Right cardiac atrium (tissue), 5 donors: ENCODE results near the gene C7. TPM values are rescaled to one million over a fixed set of nuclear protein-coding genes. Genes with fewer than 3 reads are reported as not detected.

ENCODE experiments used
- ATAC-seq, 2 donors: fragments of 200-7000 bp; cut with Tn5 transposase; one replicate each; pipeline versions ENCODE4 v1.8.0 to v1.9.1; 2020; ENCODE audit warnings: moderate library complexity in 2 of 2, mild to moderate bottlenecking in 1 of 2
- DNase-seq, 3 donors: peaks; one replicate each; pipeline ENCODE4 v3.0.0-alpha.2; 2020
- H3K27ac ChIP-seq: one replicate; pipeline ENCODE4 v1.5.1; 2013; ENCODE audit warnings: mild to moderate bottlenecking, low read length, control low read depth, moderate library complexity
- H3K27me3 ChIP-seq: one replicate; pipeline ENCODE4 v1.6.1; 2013; ENCODE audit not compliant: control insufficient read depth, insufficient read depth
- H3K4me1 ChIP-seq: one replicate; pipeline ENCODE4 v1.6.1; 2013; ENCODE audit warnings: low read length; ENCODE audit not compliant: control insufficient read depth, insufficient read depth
- H3K4me3 ChIP-seq: one replicate; pipeline ENCODE4 v1.5.1; 2013; ENCODE audit warnings: low read length, control low read depth
- H3K9me3 ChIP-seq: one replicate; pipeline ENCODE4 v1.6.1; 2013; ENCODE audit warnings: low read length; ENCODE audit not compliant: control insufficient read depth
- WGBS: extraction: QIAGEN DNeasy Blood & Tissue Kit; methylation state at CpG from one replicate; pipeline ENCODE4 v1.1.7; 2013; 5-methylcytosine and 5-hydroxymethylcytosine counted together
- intact Hi-C, 4 donors: fragments of 100-400 bp; cut with DNase I; formaldehyde crosslinking; loops; one replicate each; pipeline versions ENCODE4 v1.11.0 to v1.14.0; 2022 to 2023
- polyA plus RNA-seq: library from polyadenylated mRNA; stranded (reverse); fragments of 200-250 nt; gene quantifications from one replicate; pipeline ENCODE4 v1.2.3, GENCODE V29; 2013
- total RNA-seq, 4 donors: library from RNA; stranded (reverse); fragmentation: NEBNext Ultra II Directional; extraction: Animal tissue kit (Norgen Biotek cat#: 25700); gene quantifications; one replicate each; pipeline ENCODE4 v1.2.1, GENCODE V29; 2021
- donor health status: healthy with polysubstance abuse.
- donor health status: DM: no; HTN: yes; CAD: no.
- donor health status: DM: no; HTN: no; CAD: no.
- donor health status: DM: no; HTN: yes; CAD: no; lungs with severe emphysema.
- donor health status: DM: yes; HTN: yes; CAD: no.

Gene C7
- total and polyA plus RNA-seq, 5 donors: 518 to 1,240 (median 636) TPM

DNA sequence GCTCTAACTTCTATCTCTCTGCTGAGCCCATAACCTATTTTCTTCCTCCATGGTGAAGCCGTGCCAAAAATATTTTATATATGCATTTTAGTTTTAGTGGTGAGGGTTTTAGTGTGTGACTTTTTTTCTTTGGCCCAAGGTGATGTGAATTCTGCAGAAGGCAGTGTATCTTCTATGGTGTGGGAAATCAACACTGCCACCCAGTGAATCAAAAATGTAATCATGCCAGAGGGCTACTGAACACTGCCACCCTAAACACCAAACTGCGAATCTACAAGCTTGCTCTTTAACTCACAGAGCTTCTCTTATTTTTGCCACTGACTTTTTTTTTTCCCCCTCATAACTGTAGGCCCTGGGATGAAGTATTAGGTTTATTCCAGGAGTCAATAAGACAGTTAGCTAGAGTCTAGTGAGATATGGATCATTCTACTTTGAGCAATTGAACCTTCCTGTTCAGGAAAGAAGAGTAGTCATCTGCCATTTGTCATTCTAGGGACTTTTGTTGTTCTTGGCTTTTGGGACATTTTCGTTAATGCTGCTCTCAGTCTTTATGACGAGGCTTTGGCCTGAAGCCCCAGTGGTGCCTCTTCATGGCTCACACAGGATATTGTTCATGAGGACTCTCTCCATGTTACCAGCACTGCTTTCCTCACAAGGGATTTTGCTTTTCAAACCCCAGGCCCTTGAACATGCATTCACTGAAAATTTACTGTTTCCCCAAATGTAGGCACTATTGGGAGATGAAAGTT is 53.1 kb downstream of the C7 start:
- H3K4me1 ChIP-seq: no peaks in the 10 kb centered on the region
- intact Hi-C loops: no loop called here
- H3K27me3 ChIP-seq: no peaks in the 10 kb centered on the region
- ATAC-seq (no peak), DNase-seq (no peak)
- H3K27ac ChIP-seq: no peak overlapping the region
- 77% methylated on average over 4 of the region's 4 CpGs for WGBS
- peaks cover 2% of the 10 kb centered on the region for H3K9me3 ChIP-seq
- no peak overlapping the region for H3K4me3 ChIP-seq

DNA sequence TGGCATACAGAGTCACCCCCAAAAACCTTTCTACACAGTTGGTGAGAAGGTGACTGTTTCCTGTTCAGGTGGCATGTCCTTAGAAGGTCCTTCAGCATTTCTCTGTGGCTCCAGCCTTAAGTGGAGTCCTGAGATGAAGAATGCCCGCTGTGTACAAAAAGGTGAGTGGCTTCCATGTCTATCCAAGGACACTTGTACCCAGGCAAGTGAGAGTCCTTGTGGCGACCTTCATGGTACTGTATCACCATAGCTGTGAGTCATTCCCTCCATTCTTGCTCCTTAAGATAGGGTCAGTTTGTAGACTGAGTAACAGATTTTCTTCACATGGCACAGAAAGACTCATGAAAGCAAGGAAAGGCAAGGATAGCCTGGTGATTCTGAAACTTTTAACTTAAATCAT is 63.1 kb downstream of the C7 start:
- intact Hi-C loops: no loop called here
- no peak for DNase-seq
- H3K27me3 ChIP-seq: no peaks in the 10 kb centered on the region
- no peak overlapping the region for H3K4me3 ChIP-seq
- H3K9me3 ChIP-seq: no peaks in the 10 kb centered on the region
- no peak overlapping the region for H3K27ac ChIP-seq
- H3K4me1 ChIP-seq: no peaks in the 10 kb centered on the region
- peak in 1 of 2 donors; percentile 53 for ATAC-seq
- WGBS: 88% methylated on average over 2 of the region's 2 CpGs

DNA sequence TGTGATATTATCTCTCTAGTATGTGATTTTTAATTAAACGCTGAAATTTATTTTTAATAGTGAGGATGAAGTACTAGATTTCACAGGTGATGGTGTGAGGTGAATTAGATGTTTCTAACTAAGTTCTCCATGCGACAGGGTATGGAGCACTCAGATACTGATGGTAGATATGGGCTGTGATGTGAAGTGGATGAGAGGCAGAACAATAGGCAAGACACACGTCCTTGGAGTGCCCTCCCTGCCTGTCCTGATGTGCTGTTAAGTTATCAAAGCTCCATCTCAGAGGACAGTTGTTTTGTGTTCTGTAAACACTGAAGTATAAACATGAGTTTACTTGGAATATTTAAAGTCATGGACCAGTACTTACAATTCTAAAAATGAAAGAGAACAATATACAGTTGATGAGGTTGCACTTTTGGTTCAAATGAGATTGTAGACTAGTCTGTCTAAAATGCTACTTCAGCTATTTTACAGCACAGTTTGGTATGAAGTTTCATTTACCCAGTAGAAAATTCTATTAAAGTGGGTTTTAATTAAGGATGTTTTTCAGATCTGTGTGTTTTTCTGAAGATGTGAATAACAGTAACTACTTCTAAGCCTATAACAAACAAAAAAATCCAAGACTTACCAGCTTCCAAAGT is 64.2 kb downstream of the C7 start:
- Histone ChIP-seq H3K4me3 (no peak overlapping the region), H3K4me1 (no peaks in the 10 kb centered on the region), H3K9me3 (no peaks in the 10 kb centered on the region), H3K27ac (no peak overlapping the region), H3K27me3 (no peaks in the 10 kb centered on the region)
- intact Hi-C loops: no loop called here
- ATAC-seq: no peak
- DNase-seq: no peak
- 62% methylated on average over 3 of the region's 3 CpGs for WGBS

DNA sequence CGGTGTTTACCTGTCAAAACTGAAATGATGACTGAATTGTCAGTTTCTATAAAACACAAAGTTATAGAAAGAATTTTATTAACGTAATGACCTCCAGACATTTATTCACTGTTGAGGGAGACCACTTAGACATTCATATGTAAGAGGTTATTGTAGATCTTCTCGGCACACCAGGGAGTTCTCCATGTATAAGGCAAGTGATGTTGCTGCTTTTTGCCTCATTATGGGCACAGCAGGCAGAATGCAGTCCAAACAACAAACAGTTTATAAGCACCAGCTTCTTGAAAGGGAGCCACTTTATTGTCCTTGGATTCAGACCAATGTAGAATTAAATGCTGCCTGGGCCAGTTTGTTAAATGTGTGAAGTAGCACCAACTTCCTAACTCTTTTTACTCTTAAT is 66.7 kb downstream of the C7 start:
- Histone ChIP-seq H3K4me3 (no peak overlapping the region), H3K27ac (no peak overlapping the region), H3K27me3 (no peaks in the 10 kb centered on the region), H3K4me1 (no peaks in the 10 kb centered on the region), H3K9me3 (no peaks in the 10 kb centered on the region)
- DNase-seq (no peak), ATAC-seq (no peak)
- intact Hi-C loops: no loop called here
- 84% methylated on average over 3 of the region's 3 CpGs for WGBS

DNA sequence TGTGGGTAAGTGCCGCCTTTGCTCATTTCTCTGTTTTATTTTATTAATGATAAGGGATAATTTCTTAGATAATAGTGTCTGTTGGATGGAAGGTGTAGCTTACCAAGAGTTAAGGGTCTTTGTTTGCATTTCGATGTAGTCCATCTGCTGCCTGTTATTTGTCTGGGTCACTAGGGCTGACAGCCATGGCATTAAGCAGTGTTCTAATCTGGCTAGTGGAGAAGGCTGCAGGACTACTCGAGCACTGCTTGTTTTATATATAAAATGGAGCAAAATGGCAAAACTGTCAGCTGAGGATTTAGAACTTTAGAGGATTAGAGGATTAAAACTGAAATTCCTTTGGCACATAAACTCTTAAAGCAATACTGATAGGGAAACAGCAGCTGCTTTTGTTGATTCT is 67.5 kb downstream of the C7 start:
- WGBS: 44% methylated on average over 3 of the region's 3 CpGs
- no peak for DNase-seq
- no peaks in the 10 kb centered on the region for H3K4me1 ChIP-seq
- no peak overlapping the region for H3K4me3 ChIP-seq
- intact Hi-C loops: no loop called here
- no peak for ATAC-seq
- no peak overlapping the region for H3K27ac ChIP-seq
- H3K27me3 ChIP-seq: no peaks in the 10 kb centered on the region
- no peaks in the 10 kb centered on the region for H3K9me3 ChIP-seq

DNA sequence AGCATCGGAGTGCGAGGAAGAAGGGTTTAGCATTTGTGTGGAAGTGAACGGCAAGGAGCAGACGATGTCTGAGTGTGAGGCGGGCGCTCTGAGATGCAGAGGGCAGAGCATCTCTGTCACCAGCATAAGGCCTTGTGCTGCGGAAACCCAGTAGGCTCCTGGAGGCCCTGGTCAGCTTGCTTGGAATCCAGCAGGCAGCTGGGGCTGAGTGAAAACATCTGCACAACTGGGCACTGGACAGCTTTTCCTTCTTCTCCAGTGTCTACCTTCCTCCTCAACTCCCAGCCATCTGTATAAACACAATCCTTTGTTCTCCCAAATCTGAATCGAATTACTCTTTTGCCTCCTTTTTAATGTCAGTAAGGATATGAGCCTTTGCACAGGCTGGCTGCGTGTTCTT is 72.1 kb downstream of the C7 start:
- no peak for ATAC-seq
- WGBS: 88% methylated on average over 9 of the region's 9 CpGs

DNA sequence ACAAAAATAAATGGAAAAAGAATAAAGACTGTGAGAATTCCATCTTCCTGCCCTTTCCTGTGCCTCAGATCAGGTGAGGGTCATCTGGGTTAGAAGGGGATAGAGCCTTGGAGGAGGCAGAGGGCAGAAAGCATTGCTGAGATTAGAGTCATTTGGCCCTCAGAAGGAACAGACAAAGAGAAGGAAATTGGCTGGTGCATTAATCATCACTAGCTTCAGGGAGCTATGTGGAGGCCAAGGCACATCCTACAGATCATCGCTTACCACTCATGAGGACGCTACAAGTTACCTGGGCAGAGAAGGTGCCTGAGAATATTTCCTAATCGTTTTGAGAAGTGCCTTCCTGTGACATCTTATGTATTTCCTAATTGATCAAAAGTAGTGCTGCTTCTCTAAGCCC is 74.5 kb downstream of the C7 start:
- intact Hi-C loops: no loop called here
- H3K4me1 ChIP-seq: no peaks in the 10 kb centered on the region
- 88% methylated on average over 3 of the region's 3 CpGs for WGBS

More for the DNA sequence above, 72.1 kb downstream of the C7 start:
- H3K27ac ChIP-seq: no peak overlapping the region
- intact Hi-C loops: no loop called here
- H3K4me3 ChIP-seq: no peak overlapping the region
- no peaks in the 10 kb centered on the region for H3K27me3 ChIP-seq
- DNase-seq: peak in 1 of 3 donors; percentile 43
- no peaks in the 10 kb centered on the region for H3K9me3 ChIP-seq
- H3K4me1 ChIP-seq: no peaks in the 10 kb centered on the region

DNA sequence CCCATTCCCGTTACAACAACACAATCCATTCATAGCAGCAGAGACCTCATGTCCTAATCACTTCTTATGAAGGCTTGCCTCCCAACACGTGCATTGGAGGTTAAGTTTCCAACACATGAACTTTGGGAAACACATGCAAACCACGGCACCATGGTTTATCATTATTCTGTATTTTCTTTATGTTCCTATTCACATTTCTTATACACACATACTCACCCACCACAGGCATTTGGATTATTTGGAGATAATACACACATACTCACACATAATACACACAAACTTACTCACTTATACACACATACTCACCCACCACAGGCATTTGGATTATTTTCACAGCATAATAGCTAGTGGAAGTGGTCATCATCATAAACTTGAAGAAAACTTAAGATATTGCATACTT is 75.6 kb downstream of the C7 start:
- H3K27ac ChIP-seq: no peak overlapping the region
- no peaks in the 10 kb centered on the region for H3K4me1 ChIP-seq
- 88% methylated on average over 3 of the region's 3 CpGs for WGBS
- intact Hi-C loops: no loop called here
- no peaks in the 10 kb centered on the region for H3K27me3 ChIP-seq
- ATAC-seq (no peak), DNase-seq (no peak)
- H3K9me3 ChIP-seq: no peaks in the 10 kb centered on the region
- H3K4me3 ChIP-seq: no peak overlapping the region

More for the DNA sequence above, 74.5 kb downstream of the C7 start:
- DNase-seq (no peak), ATAC-seq (no peak)
- Histone ChIP-seq H3K27ac (no peak overlapping the region), H3K27me3 (no peaks in the 10 kb centered on the region), H3K9me3 (no peaks in the 10 kb centered on the region), H3K4me3 (no peak overlapping the region)

DNA sequence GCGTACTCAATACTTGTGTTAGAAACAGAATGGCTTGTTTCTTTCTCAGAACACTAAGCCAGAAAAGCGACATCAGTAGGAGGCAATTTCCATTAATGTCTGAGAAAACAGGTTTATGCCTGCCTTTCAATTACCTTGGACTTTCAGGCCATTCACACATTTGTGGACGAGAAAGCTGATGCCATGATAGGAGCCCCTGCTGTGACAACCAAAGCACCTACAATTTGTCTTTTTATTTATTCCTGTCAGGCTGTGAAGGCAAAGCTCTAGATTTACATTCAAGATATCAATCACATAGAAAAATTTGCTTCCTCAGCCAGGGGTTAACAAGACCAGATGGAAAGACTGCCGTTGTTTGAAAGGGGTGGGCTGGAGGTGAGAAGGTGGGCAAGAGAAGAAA is 76.2 kb downstream of the C7 start:
- ATAC-seq (no peak), DNase-seq (no peak)
- Histone ChIP-seq H3K4me3 (no peak overlapping the region), H3K27ac (no peak overlapping the region), H3K27me3 (no peaks in the 10 kb centered on the region), H3K4me1 (no peaks in the 10 kb centered on the region), H3K9me3 (no peaks in the 10 kb centered on the region)
- WGBS: 77% methylated on average over 4 of the region's 4 CpGs
- intact Hi-C loops: no loop called here

DNA sequence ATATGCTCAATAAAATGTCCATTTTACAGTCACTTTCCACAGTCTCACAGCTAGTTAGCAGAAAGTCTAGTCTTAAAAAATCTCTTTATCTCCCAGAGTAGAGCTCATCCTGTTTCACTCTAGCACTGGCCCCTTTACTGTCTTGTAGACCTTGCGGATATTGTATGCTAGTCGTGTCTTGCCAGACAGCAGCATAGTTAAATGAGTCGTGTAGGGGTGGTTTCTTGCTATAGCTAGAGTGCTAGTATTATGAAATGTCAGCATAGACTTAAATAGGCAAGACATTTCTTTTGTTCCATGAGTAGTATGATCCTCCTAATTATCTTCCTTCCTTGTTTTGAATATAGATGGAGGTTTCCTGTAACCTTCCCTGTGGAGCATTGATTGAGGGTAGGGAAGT is 77.4 kb downstream of the C7 start:
- no peak for ATAC-seq
- H3K27me3 ChIP-seq: no peaks in the 10 kb centered on the region
- 78% methylated on average over 3 of the region's 3 CpGs for WGBS
- no peaks in the 10 kb centered on the region for H3K4me1 ChIP-seq
- intact Hi-C loops: no loop called here
- H3K9me3 ChIP-seq: no peaks in the 10 kb centered on the region
- H3K4me3 ChIP-seq: no peak overlapping the region
- H3K27ac ChIP-seq: no peak overlapping the region
- DNase-seq: no peak

DNA sequence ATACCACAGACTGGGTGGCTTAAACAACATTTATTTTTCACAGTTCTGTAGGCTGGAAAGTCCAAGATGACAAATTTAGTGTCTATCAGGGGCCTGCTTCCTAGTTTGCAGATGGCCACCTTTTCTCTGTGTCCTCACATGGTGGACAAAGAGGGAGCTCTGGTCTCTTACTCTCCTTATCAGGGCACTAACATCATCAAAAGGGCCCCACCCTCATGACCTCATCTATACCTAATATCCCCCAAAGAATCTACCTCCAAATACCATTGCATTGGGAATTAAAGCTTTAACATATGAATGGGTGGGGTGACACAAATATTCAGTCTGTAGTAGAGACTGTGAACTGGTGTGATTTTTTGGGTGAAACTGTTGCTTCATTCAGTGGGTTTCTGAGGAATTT is 78.1 kb downstream of the C7 start:
- H3K4me3 ChIP-seq: no peak overlapping the region
- H3K27ac ChIP-seq: no peak overlapping the region
- no peaks in the 10 kb centered on the region for H3K9me3 ChIP-seq
- DNase-seq (no peak), ATAC-seq (no peak)
- H3K27me3 ChIP-seq: no peaks in the 10 kb centered on the region
- intact Hi-C loops: no loop called here
- no peaks in the 10 kb centered on the region for H3K4me1 ChIP-seq
